OCI-LY1 (cell line): ENCODE measurements around the gene PCP2.
A peak's percentile ranks its signal among the peaks of the same experiment; 100 is the strongest.

Source experiments
- H2AFZ ChIP-seq: fragments of 200-600 bp; sonication (generic), shearing (Covaris generic); 2 replicates; pipeline ENCODE4 v1.6.0; 2014; ENCODE audit warnings: antibody characterized with exemption, mild to moderate bottlenecking, low read length
- H3F3A ChIP-seq: fragments of 200-600 bp; sonication (generic), shearing (Covaris generic); 2 replicates; pipeline ENCODE4 v1.6.0; 2014; ENCODE audit warnings: mild to moderate bottlenecking, antibody characterized with exemption, low read length, moderate library complexity; ENCODE audit not compliant: insufficient read depth
- H3K27ac ChIP-seq: fragments of 200-600 bp; sonication (generic); 2 replicates; pipeline ENCODE4 v1.5.1; 2014; ENCODE audit warnings: low read length, mixed run types, mild to moderate bottlenecking, low read depth; ENCODE audit not compliant: poor library complexity, severe bottlenecking
- H3K27me3 ChIP-seq: fragments of 200-600 bp; sonication (generic); 2 replicates; pipeline ENCODE4 v1.6.0; 2014; ENCODE audit warnings: antibody characterized with exemption, mild to moderate bottlenecking, low read length, moderate library complexity; ENCODE audit not compliant: insufficient read depth
- H3K36me3 ChIP-seq: fragments of 200-600 bp; sonication (generic); 2 replicates; pipeline ENCODE4 v1.6.1; 2014; ENCODE audit warnings: mild to moderate bottlenecking, antibody characterized with exemption, low read length, moderate library complexity, mixed read lengths; ENCODE audit not compliant: insufficient read depth
- H3K4me1 ChIP-seq: fragments of 200-600 bp; sonication (generic); 2 replicates; pipeline ENCODE4 v1.5.1; 2014; ENCODE audit warnings: mild to moderate bottlenecking, low read length, moderate library complexity; ENCODE audit not compliant: insufficient read depth, severe bottlenecking
- H3K4me2 ChIP-seq: fragments of 200-600 bp; sonication (generic), shearing (Covaris generic); 2 replicates; pipeline ENCODE4 v1.6.1; 2014; ENCODE audit warnings: low read length
- H3K4me3 ChIP-seq: fragments of 200-600 bp; sonication (generic); 2 replicates; pipeline ENCODE4 v1.5.1; 2014; ENCODE audit warnings: low read length, low read depth, mild to moderate bottlenecking, mixed read lengths; ENCODE audit not compliant: poor library complexity, severe bottlenecking
- H3K79me2 ChIP-seq: fragments of 200-600 bp; shearing (Covaris generic); 2 replicates; pipeline ENCODE4 v1.6.1; 2016; ENCODE audit warnings: mixed run types, low read length, mixed read lengths; ENCODE audit not compliant: insufficient read depth
- H3K9ac ChIP-seq: fragments of 200-600 bp; sonication (generic), shearing (Covaris generic); 2 replicates; pipeline ENCODE4 v1.6.1; 2014; ENCODE audit warnings: mild to moderate bottlenecking, low read length, mixed read lengths
- H3K9me2 ChIP-seq: fragments of 200-600 bp; sonication (generic), shearing (Covaris generic); 2 replicates; pipeline ENCODE4 v1.6.1; 2014; ENCODE audit warnings: low read depth, mild to moderate bottlenecking, low read length, mixed read lengths
- H3K9me3 ChIP-seq: fragments of 200-600 bp; shearing (Covaris generic); 2 replicates; pipeline ENCODE4 v1.6.1; 2014; ENCODE audit warnings: low read length, mixed read lengths
- H4K20me1 ChIP-seq: fragments of 200-600 bp; sonication (generic), shearing (Covaris generic); 2 replicates; pipeline ENCODE4 v1.6.0; 2016; ENCODE audit warnings: mild to moderate bottlenecking, low read length; ENCODE audit not compliant: insufficient read depth
- CTCF ChIP-seq: fragments of 200-600 bp; sonication (generic), shearing (Covaris generic); IDR thresholded peaks from 2 replicates; pipeline ENCODE4 v1.5.1; 2017; ENCODE audit warnings: mild to moderate bottlenecking, antibody characterized with exemption, low read length, moderate library complexity, mixed read lengths
- EZH2 ChIP-seq: fragments of 200-600 bp; sonication (generic), shearing (Covaris generic); IDR thresholded peaks from 2 replicates; pipeline ENCODE4 v1.8.0; 2017; ENCODE audit warnings: borderline replicate concordance, mixed run types, mild to moderate bottlenecking, antibody characterized with exemption, low read length, moderate library complexity, mixed read lengths

Gene PCP2

GRCh38 chr19:7598180-7598579 lies 35.3 kb downstream of the PCP2 start:
- TF ChIP-seq CTCF (no peak), EZH2 (no peak)
- Histone ChIP-seq H3K36me3 (no peaks in the 10 kb centered on the region), H3K9ac (no peak overlapping the region), H3K9me2 (no peaks in the 10 kb centered on the region), H3K27me3 (0 out of 2 replicates have a peak, but pooled peaks cover 8% of the 10 kb centered on the region), H3K4me1 (peaks cover 8% of the 10 kb centered on the region), H3K4me3 (no peak overlapping the region), H3K4me2 (no peak overlapping the region), H3K27ac (no peak overlapping the region), H4K20me1 (no peaks in the 10 kb centered on the region), H3K9me3 (no peaks in the 10 kb centered on the region), H3F3A (no peaks in the 10 kb centered on the region), H2AFZ (no peak overlapping the region), H3K79me2 (no peaks in the 10 kb centered on the region)

GRCh38 chr19:7597689-7598088 lies 35.8 kb downstream of the PCP2 start:
- Histone ChIP-seq H3K9me3 (no peaks in the 10 kb centered on the region), H3K4me3 (no peak overlapping the region), H2AFZ (no peak overlapping the region), H3K4me2 (no peak overlapping the region), H3K9me2 (no peaks in the 10 kb centered on the region), H3F3A (no peaks in the 10 kb centered on the region), H3K9ac (no peak overlapping the region), H3K36me3 (no peaks in the 10 kb centered on the region), H3K79me2 (no peaks in the 10 kb centered on the region), H3K27me3 (0 out of 2 replicates have a peak, but pooled peaks cover 8% of the 10 kb centered on the region), H3K27ac (no peak overlapping the region), H4K20me1 (no peaks in the 10 kb centered on the region), H3K4me1 (peaks cover 8% of the 10 kb centered on the region)
- TF ChIP-seq CTCF (no peak), EZH2 (no peak)

GRCh38 chr19:7596211-7596937 lies 37.1 kb downstream of the PCP2 start:
- H3K27ac ChIP-seq = no peak overlapping the region
- peak overlapping the region; percentile 62 for H3K4me2 ChIP-seq
- peaks cover 8% of the 10 kb centered on the region for H3K4me1 ChIP-seq
- H3K9me2 ChIP-seq = no peaks in the 10 kb centered on the region
- H2AFZ ChIP-seq = no peak overlapping the region
- no peaks in the 10 kb centered on the region for H3K79me2 ChIP-seq
- no peak for TF ChIP-seq CTCF
- no peaks in the 10 kb centered on the region for H3F3A ChIP-seq
- peak overlapping the region; percentile 67 for H3K4me3 ChIP-seq
- no peaks in the 10 kb centered on the region for H3K9me3 ChIP-seq
- H3K9ac ChIP-seq = peak overlapping the region; percentile 35; the same call in 1 of the 2 replicates
- H4K20me1 ChIP-seq = no peaks in the 10 kb centered on the region
- 0 out of 2 replicates have a peak, but pooled peaks cover 8% of the 10 kb centered on the region for H3K27me3 ChIP-seq
- no peaks in the 10 kb centered on the region for H3K36me3 ChIP-seq
